ENCODE measurements around the gene SLC6A8.

Gene SLC6A8

GRCh38 chrX:153671589-153672530 is 15.9 kb upstream of the SLC6A8 start:
- Histone ChIP-seq H2AFZ (ENCODE audit: low read depth, low read length) (no peak overlapping the region), H3K27ac (ENCODE audit: low read length) (no peak overlapping the region), H3K27me3 (ENCODE audit: insufficient read depth, low read length, poor library complexity) (no peaks in the 10 kb centered on the region), H3K4me2 (ENCODE audit: insufficient read depth, low read length) (no peak overlapping the region), H3K4me3 (ENCODE audit: low read depth in 1 of 2, low read length in 2 of 2) (no peak overlapping the region), H3K79me2 (ENCODE audit: insufficient read depth, low read length) (no peaks in the 10 kb centered on the region), H4K20me1 (ENCODE audit: insufficient read depth, low read length) (no peaks in the 10 kb centered on the region), H3K9ac (ENCODE audit: low read depth, low read length) (no peak overlapping the region), H3K9me3 (ENCODE audit: insufficient read depth, low read length, severe bottlenecking) (no peaks in the 10 kb centered on the region), H3K4me1 (ENCODE audit: insufficient read depth, low read length) (no peaks in the 10 kb centered on the region), H3K36me3 (ENCODE audit: insufficient read depth, low read length) (no peaks in the 10 kb centered on the region)
- ATAC-seq (ENCODE audit: insufficient read depth, low read depth) (no peak), DNase-seq (no peak)
- no peak for TF ChIP-seq EZH2 (IDR thresholded peaks at IDR 0.05; ENCODE audit: borderline replicate concordance, low read depth, low read length, severe bottlenecking)
- TF ChIP-seq, protein P1, sequence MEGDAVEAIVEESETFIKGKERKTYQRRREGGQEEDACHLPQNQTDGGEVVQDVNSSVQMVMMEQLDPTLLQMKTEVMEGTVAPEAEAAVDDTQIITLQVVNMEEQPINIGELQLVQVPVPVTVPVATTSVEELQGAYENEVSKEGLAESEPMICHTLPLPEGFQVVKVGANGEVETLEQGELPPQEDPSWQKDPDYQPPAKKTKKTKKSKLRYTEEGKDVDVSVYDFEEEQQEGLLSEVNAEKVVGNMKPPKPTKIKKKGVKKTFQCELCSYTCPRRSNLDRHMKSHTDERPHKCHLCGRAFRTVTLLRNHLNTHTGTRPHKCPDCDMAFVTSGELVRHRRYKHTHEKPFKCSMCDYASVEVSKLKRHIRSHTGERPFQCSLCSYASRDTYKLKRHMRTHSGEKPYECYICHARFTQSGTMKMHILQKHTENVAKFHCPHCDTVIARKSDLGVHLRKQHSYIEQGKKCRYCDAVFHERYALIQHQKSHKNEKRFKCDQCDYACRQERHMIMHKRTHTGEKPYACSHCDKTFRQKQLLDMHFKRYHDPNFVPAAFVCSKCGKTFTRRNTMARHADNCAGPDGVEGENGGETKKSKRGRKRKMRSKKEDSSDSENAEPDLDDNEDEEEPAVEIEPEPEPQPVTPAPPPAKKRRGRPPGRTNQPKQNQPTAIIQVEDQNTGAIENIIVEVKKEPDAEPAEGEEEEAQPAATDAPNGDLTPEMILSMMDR (IDR thresholded peaks at IDR 0.05; ENCODE audit: borderline replicate concordance, extremely low read depth, low read length, poor library complexity, severe bottlenecking): no peak

DNA sequence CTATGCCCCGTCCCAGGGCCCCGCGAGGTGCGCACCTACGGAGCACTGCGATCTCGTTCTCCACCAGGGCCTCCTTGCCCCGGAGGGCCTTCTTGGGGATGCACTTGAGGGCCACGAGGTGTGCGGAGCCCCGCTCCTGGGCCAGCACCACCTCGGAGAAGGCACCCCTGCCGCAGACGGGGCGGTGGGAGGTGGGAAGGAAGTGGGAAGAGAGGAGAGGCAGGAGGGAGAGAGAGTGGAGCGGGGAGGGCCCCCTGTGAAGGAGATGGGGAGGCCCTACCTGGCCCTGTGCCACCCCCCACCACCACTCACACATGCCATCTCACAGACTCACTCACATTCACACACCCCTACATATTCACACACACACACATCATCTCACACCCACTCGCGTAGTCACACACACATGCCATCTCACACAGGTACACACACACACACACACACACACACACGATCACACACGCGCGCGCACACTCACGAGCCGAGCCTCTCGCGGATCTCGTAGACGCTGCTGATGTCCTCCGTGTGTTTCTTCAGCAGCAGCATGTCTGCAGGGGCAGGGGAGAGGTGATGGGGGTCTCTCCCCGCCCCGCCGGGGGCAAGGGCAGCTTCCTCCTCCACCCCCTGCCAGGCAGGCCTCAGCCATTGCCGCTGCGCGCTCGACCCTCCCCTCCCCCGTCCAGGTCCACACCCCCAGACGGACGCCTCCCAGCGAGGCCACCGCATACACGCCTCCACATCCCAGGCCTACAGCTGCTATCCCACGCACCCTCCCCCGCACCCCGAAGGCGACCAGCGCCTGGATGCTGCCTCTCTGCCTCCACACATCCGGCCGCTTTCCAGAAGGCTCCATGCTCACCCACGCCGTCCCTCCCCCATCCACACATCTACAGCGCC is 14.9 kb upstream of the SLC6A8 start:
- TF ChIP-seq, protein P1 (IDR thresholded peaks at IDR 0.05; ENCODE audit: borderline replicate concordance, extremely low read depth, low read length, poor library complexity, severe bottlenecking): no peak
- TF ChIP-seq EZH2 (IDR thresholded peaks at IDR 0.05; ENCODE audit: borderline replicate concordance, low read depth, low read length, severe bottlenecking): no peak
- Histone ChIP-seq H3K27ac (ENCODE audit: low read length) (no peak overlapping the region), H3K4me1 (ENCODE audit: insufficient read depth, low read length) (no peaks in the 10 kb centered on the region), H2AFZ (ENCODE audit: low read depth, low read length) (no peak overlapping the region), H3K36me3 (ENCODE audit: insufficient read depth, low read length) (no peaks in the 10 kb centered on the region), H3K9ac (ENCODE audit: low read depth, low read length) (no peak overlapping the region), H3K79me2 (ENCODE audit: insufficient read depth, low read length) (no peaks in the 10 kb centered on the region), H3K27me3 (ENCODE audit: insufficient read depth, low read length, poor library complexity) (no peaks in the 10 kb centered on the region), H3K4me3 (ENCODE audit: low read depth in 1 of 2, low read length in 2 of 2) (no peak overlapping the region), H3K9me3 (ENCODE audit: insufficient read depth, low read length, severe bottlenecking) (no peaks in the 10 kb centered on the region), H3K4me2 (ENCODE audit: insufficient read depth, low read length) (no peak overlapping the region), H4K20me1 (ENCODE audit: insufficient read depth, low read length) (no peaks in the 10 kb centered on the region)
- DNase-seq: no peak
- no peak for ATAC-seq (ENCODE audit: insufficient read depth, low read depth)

DNA sequence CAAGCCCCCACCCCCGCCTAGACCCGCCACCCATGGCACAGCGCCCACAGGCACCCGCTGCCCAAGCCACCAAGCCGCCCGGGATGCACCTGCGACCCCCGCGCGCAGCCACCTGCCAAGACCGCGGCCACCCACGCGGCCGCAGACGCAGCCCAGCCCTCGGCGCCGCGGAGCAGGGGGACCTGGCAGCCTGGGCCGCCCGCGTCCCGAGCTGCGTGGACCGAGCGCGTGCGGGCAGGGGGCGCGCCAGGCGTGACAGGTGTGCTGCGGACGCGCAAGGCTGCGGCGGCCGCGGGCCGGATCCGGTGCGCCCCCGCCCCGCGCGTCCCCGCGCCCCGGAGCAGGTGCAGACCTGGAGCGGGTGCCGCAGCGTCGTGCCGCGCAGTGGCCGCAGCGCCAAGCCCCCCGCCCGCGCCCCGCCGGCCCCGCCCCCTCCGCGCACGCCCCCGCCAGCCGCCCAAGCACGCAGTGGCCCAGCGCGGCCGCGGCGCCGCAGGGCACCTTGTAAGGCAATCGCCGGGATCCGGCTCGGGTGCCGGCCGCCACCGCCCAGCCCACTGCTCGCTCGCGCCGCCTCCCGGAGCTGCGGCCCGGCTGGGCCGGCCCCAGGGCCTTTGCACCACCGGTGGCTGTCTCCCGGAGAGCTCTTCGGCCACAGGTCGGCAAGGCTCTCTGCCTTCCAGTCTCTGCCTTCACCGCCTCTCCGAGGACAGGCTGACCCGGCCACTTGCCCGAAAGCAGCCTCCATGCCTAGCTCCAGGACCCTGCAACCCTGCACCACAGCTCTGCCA is 14.1 kb upstream of the SLC6A8 start, which contains the start of gene PNCK:
Gene PNCK (minus strand): TSS at position 386 of the 791 bp plus-strand sequence. CDS start 737 bp downstream, outside the sequence.
- no peak within 1 kb of the TSS for H2AFZ ChIP-seq (ENCODE audit: low read depth, low read length)
- no peaks in the 10 kb centered on the region for H3K79me2 ChIP-seq (ENCODE audit: insufficient read depth, low read length)
- no peak within 1 kb of the TSS for H3K9ac ChIP-seq (ENCODE audit: low read depth, low read length)
- H3K27me3 ChIP-seq (ENCODE audit: insufficient read depth, low read length, poor library complexity): no peaks in the 10 kb centered on the region
- no peak within 1 kb of the TSS for H3K4me2 ChIP-seq (ENCODE audit: insufficient read depth, low read length)
- DNase-seq: no peak
- no peaks in the 10 kb centered on the region for H3K36me3 ChIP-seq (ENCODE audit: insufficient read depth, low read length)
- H3K27ac ChIP-seq (ENCODE audit: low read length): no peak within 1 kb of the TSS
- no peaks in the 10 kb centered on the region for H3K4me1 ChIP-seq (ENCODE audit: insufficient read depth, low read length)
- TF ChIP-seq, protein P1 (IDR thresholded peaks at IDR 0.05; ENCODE audit: borderline replicate concordance, extremely low read depth, low read length, poor library complexity, severe bottlenecking): no peak
- TF ChIP-seq EZH2 (IDR thresholded peaks at IDR 0.05; ENCODE audit: borderline replicate concordance, low read depth, low read length, severe bottlenecking): no peak
- H3K9me3 ChIP-seq (ENCODE audit: insufficient read depth, low read length, severe bottlenecking): no peaks in the 10 kb centered on the region
- H4K20me1 ChIP-seq (ENCODE audit: insufficient read depth, low read length): no peaks in the 10 kb centered on the region
- H3K4me3 ChIP-seq (ENCODE audit: low read depth in 1 of 2, low read length in 2 of 2): no peak within 1 kb of the TSS
- ATAC-seq (ENCODE audit: insufficient read depth, low read depth): no peak

Measured in DND-41 (cell line).